Bone marrow (tissue), 2 donors: ENCODE results near the gene RASD2.
"Not testable (repeated sequence)": the region's sequence is repeated elsewhere in the genome, so short reads cannot be mapped to it uniquely, and the experiment has no call there.

Experiments
- DNase-seq, 2 donors: peaks; one replicate each; lab custom pipeline; 2025; lab: John Stamatoyannopoulos, UW

The RASD2 gene, protein sequence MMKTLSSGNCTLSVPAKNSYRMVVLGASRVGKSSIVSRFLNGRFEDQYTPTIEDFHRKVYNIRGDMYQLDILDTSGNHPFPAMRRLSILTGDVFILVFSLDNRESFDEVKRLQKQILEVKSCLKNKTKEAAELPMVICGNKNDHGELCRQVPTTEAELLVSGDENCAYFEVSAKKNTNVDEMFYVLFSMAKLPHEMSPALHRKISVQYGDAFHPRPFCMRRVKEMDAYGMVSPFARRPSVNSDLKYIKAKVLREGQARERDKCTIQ

DNA sequence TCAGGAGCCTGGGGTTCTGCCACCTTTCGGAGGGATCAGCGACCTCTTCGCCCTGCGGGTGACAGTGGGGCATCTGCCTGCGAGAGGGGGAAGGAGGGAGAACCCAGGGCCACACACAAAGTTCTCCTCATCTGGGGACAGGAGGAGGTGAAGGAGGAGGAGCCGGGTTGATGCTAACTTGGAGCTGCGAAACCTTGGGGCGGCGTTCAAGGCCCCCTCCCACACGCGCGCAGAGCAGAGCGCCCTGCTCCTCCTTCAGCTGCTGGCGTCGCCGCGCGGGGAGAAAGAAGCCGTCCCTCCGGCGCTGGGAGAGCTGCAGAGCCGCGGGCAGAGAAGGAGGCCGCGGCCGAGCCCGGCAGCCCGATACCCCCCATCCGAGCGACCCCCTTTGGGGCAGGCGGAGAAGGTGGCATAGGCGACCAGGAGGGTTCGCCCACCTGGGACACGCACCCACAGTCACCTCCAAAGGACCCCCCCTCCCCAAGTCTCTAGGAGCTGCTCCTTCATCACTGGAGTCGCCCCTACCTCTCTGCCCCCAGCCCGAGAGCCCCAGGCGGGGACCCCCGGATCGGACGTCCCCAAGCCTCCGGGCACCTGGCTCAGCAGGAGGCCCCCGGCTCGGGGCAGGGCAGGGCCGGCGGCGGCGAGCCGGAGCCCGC, at the start of gene RASD2:
Gene RASD2 (plus strand): TSS at position 237 of the 659 bp plus-strand sequence. CDS start 5,979 bp downstream, outside the sequence.
- no peak for DNase-seq

- DNase-seq: not testable (repeated sequence)
Measured at GRCh38 chr22:35491061-35491907, 49.3 kb upstream of the RASD2 start.

DNA sequence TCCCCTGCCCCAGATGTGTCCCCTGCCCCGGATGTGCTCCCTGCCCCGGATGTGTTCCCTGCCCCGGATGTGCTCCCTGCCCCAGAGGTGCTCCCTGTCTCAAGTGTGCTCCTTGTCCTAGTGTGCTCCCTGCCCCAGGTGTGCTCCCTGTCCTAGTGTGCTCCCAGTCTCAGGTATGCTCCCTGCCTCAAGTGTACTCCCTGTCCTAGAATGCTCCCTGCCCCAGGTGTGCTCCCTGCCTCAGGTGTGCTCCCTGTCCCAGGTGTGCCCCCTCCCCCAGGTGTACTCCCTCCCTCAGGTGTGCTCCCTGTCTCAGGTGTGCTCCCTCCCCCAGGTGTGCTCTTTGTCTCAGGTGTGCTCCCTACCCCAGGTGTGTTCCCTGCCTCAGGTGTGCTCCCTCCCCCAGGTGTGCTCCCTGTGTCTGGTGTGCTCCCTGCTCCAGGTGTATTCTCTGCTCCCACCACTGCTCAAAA, 48.7 kb upstream of the RASD2 start:
- no peak for DNase-seq

DNA sequence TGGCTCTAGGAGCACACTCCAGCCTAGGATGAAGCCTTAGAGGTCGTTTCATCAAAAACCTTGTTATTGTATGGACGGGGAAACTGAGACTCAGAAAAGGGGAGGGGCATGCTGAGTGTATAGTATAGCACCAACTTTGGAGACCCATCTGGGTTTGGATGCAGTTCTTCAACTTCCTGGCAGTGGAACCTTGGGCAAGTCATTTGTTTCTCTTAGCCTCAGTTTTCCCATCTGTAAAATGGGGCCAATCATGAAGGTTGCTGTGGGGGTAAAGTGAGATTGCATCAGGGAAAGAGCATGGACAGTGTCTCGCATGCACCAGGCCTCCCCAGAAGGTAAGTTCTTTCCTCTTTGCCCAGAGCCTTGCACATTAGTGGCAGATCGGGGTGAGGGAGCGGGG, 47.6 kb upstream of the RASD2 start:
- DNase-seq: no peak

GRCh38 chr22:35495711-35496110, 44.9 kb upstream of the RASD2 start:
- not testable (repeated sequence) for DNase-seq

DNA sequence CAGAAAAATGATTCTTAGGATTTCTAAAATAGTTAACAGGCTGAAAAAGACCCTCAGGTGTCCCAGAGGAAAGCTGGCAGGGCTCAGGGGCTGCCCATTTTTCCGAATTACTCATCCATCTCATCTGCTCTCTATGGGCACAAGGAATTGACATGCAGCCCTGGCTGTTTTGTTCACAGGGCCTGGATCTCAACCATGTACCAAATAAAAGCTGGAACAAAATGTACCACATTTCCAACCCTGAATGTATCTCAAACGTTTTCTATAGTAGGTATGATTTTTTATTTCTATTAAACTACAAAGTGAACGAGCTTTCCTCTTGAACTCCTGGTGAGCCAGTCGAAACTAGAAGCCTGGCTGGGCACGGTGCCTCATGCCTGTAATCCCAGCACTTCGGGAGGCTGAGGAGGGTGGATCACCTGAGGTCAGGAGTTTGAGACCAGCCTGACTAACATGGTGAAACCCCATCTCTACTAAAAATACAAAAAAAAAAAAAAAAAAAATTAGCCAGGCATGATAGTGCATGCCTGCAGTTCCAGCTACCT, 43.8 kb upstream of the RASD2 start:
- no peak for DNase-seq

DNA sequence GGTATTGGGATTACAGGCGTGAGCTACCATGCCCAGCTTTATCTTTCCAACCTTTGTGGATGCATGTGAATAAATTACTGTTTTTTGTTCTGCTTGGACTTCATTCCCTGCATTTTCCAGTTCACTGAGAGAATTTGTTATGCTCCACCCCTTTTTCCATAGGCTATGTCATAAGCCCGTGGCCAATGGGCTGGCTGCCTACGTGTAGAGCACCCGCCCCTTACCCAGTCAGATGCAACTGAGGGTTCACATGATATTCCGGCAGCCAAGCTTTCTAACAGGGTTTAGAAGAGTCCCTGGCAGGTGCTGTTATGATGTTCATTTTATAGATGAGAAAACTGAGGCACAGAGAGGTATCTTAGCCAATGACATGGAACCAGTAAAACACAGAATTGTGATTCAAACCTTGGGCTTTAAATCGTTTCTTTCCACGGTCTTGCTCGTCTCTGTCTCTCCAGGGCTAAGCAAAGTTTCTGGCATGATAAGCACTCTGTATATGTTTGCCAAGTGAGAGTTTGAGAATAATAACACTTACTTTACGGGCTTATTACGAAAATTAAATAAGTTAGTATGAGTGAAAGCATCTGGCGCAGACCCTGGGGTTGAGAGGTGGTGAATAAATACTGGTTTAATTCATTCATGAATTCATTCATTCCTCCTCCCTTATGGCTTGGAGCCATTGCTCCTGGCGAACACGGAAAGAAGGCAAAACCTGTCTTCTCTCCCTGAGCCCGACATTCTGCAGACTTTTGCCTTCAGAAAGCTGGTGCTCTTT, 42.4 kb upstream of the RASD2 start:
- DNase-seq: no peak

DNA sequence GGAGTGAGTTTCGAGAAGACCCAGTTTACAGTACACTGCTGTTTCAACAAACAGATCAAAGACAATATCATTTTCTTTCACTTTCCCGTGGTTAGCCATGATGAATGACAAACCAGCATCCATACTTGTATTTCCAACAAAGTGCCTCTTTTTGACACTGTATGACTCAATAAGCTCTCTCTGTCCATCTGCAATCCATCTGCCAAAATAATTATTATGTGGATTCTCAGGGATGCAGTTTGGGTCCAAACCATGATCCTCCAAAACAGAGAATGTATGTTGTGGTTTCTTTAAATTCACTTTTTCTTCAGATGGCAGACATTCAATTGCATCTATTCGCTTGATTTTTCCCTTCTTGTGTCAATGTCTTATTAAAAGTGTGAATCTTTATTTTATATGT, 37.8 kb upstream of the RASD2 start:
- DNase-seq: no peak

DNA sequence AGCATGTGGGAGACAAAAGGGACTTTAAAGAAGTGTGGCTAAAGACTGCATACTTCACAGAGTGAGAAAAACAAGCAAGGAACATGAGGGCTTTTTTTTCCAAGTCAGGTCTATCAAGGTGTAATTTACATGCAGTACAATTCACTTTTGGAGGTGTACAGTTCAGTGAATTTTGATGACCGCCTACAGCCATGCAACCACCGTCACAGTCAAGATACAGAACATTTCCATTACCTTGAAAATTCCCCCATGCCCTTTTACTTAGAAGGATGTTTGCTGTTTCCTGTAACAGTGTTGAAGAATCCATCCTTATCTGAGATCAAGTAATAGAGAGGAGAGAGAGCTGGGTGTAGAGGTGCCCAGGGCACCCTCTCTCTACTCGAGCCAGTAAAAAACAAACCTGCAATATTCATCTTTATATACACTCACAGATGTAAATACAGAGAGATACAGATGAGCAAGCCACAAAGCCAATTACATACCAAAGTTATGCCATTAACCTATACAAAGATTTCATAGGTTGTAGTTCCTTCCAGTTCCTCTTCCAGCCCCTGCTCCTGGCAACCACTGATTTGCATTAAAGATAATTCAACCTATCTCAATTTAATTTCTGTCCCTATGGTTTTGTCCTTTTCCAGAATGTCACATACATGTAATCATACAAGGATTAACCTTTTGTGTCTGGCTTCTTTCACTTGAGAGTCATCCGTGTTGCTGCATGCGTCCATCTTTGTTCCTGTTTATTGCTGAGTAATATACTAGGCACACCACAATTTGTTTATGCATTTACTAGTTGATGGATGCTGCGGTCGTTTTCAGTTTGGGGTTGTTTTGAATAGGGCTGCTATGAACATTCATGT, 35.0 kb upstream of the RASD2 start:
- no peak for DNase-seq

DNA sequence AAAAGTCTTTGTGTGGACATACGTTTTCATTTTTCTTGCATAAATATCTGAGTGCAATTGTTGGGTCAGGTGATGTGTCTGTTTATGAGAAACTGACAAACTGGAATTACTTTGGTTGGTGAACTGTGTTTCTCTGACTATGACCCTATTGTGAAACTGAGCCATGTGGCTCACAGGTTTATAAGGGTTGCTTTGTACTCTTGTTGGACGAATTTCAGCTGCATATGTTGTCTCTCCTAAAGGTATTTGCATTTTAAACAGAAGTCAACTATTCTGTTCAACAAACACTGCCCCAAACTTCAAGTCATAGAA, 34.4 kb upstream of the RASD2 start:
- DNase-seq: no peak

GRCh38 chr22:35507851-35508250, 32.8 kb upstream of the RASD2 start:
- not testable (repeated sequence) for DNase-seq

GRCh38 chr22:35509451-35509850, 31.2 kb upstream of the RASD2 start:
- no peak for DNase-seq

- DNase-seq: no peak
Measured at GRCh38 chr22:35509960-35510359, 30.7 kb upstream of the RASD2 start.

DNA sequence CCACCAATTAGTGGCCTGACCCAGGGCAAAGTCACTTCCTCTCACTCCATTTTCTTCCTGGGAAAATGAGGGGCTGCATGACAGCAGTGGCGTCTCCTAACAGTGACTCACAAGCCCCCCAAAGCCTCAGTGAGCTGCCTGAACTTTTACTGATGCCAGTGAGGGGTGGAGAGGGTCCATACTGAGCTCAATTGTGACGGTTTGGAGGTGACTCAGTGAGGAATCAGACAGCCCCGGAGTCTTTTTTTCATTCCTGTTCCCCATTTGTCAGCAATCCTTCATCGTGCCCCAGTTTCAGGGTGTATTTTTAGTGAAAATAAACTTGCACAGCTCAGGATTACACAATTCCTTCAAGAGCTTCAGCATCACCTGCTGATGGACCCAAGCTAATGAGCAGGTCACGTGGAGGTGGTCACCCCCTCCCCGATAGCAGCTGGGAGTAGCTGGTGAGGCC, 30.1 kb upstream of the RASD2 start:
- DNase-seq: no peak

- DNase-seq: no peak
Measured at GRCh38 chr22:35510951-35511350, 29.7 kb upstream of the RASD2 start.

GRCh38 chr22:35514366-35514765, 26.3 kb upstream of the RASD2 start:
- DNase-seq: no peak

DNA sequence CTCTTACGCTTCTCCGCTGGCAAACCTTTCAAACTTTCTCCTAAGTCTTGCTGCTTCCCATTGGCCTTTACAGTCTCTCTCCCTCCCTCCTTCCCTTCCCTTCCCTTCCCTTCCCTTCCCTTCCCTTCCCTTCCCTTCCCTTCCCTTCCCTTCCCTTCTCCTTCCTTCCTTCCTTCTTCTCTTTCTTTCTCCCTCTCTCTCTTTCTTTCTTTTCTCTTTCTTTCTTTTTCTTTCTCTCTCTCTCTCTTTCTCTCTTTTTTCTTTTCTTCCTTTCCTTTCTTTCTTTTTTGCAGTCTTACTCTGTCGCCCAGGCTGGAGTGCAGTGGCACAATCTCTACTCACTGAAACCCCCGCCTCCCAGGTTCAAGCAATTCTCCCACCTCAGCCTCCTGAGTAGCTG, 24.7 kb upstream of the RASD2 start:
- not testable (repeated sequence) for DNase-seq

- no peak for DNase-seq
Measured at GRCh38 chr22:35516723-35517122, 23.9 kb upstream of the RASD2 start.

- DNase-seq: no peak
Measured at GRCh38 chr22:35517207-35517606, 23.4 kb upstream of the RASD2 start.

DNA sequence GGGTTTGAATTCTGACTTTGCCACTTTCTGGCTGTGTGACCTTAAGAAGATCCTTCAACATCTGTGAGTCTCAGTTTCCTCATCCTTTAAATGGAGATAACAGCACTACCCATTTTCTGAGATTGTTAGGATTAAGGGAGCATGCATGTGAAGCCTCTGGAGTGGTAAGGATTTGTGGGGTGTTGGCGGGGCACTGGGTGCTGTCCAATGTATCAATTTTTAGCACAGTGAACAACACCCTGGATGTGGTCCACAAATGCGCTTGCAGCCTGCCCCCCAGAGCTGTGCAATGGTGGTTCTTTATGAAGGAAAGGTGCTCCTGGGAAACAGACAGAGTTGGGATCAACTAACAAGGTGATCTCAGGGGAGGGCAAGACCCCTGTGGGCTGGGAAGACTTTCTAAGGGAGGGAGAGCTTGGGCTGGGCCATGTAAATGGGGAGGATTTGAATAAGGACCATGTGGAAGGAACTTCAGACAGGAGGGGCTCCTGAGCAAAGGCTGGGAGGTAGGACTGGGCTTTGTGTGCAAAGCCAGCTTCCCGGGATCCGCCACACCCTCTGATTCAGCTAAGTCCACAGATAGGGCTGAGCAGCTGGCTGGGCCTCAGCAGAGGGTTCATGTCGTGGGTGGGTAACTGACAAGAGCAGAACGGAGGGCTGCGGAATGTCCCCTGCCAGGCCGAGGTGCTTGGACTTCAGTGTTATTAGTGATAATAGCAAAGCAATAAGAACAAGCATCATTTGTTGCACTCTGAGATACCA, 22.7 kb upstream of the RASD2 start:
- no peak for DNase-seq
